Dendritic cell treated with granulocyte-macrophage colony-stimulating factor and Interleukin-4, amounts not matched to agents 40 ng/mL and 50 ng/mL, for 4 days (primary cell): ENCODE results near the gene CDH11.

Experiments used
- H3K27ac Mint-ChIP-seq: one replicate; pipeline ENCODE4 v1.8.0; 2022; ENCODE audit warnings: mild to moderate bottlenecking, mixed read lengths
- H3K27me3 Mint-ChIP-seq: one replicate; pipeline ENCODE4 v1.8.0; 2022; ENCODE audit warnings: mild to moderate bottlenecking, mixed read lengths
- H3K36me3 Mint-ChIP-seq: one replicate; pipeline ENCODE4 v1.8.0; 2022; ENCODE audit warnings: low read depth, mixed read lengths
- H3K4me1 Mint-ChIP-seq: one replicate; pipeline ENCODE4 v1.8.0; 2022; ENCODE audit warnings: low read depth, mixed read lengths
- H3K4me3 Mint-ChIP-seq: one replicate; pipeline ENCODE4 v1.8.0; 2022; ENCODE audit warnings: mild to moderate bottlenecking, moderate library complexity, mixed read lengths
- H3K9me3 Mint-ChIP-seq: one replicate; pipeline ENCODE4 v1.8.0; 2022; ENCODE audit warnings: mixed read lengths
- intact Hi-C: fragments of 100-400 bp; cut with micrococcal nuclease; formaldehyde crosslinking; loops from one replicate; pipeline ENCODE4 v1.15.0; 2022

Gene CDH11

GRCh38 chr16:64989050-64989449 is 132.8 kb downstream of the CDH11 start:
- Mint-ChIP-seq H3K4me3 (no peak overlapping the region), H3K27me3 (no peaks in the 10 kb centered on the region), H3K27ac (no peak overlapping the region), H3K4me1 (no peaks in the 10 kb centered on the region), H3K9me3 (no peaks in the 10 kb centered on the region), H3K36me3 (no peaks in the 10 kb centered on the region)
- intact Hi-C loops = no loop called here

DNA sequence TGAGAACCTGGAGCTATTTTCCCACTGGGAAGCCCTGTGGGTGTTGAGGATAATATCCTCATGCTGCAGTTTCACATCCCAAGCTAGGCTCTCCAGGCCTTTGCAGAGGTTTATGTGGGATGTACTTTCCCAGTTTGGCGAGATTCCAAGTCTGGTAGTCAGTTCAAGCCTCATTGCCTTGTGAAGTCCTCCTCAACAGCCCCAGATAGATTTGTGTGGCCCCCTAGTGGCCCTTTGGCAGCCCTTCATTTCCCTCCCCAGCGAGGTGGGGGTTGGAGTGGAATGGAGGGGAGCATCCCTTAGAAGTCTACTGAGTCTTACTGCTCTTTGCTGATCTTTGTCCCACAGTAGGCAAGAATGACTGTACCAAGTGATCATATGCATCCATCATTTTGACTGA is 137.9 kb downstream of the CDH11 start:
- Mint-ChIP-seq H3K27ac (no peak overlapping the region), H3K4me3 (no peak overlapping the region), H3K4me1 (no peaks in the 10 kb centered on the region), H3K9me3 (no peaks in the 10 kb centered on the region), H3K27me3 (no peaks in the 10 kb centered on the region), H3K36me3 (no peaks in the 10 kb centered on the region)
- intact Hi-C loops = no loop called here

GRCh38 chr16:64983231-64983630 is 138.6 kb downstream of the CDH11 start:
- Mint-ChIP-seq H3K27ac (no peak overlapping the region), H3K9me3 (no peaks in the 10 kb centered on the region), H3K4me1 (no peaks in the 10 kb centered on the region), H3K27me3 (no peaks in the 10 kb centered on the region), H3K36me3 (no peaks in the 10 kb centered on the region), H3K4me3 (no peak overlapping the region)
- intact Hi-C loops = no loop called here

- H3K27me3 Mint-ChIP-seq = no peaks in the 10 kb centered on the region
- H3K4me1 Mint-ChIP-seq = no peaks in the 10 kb centered on the region
- H3K4me3 Mint-ChIP-seq = no peak overlapping the region
- H3K36me3 Mint-ChIP-seq = no peaks in the 10 kb centered on the region
- H3K9me3 Mint-ChIP-seq = no peaks in the 10 kb centered on the region
- intact Hi-C loops = no loop called here
- no peak overlapping the region for H3K27ac Mint-ChIP-seq
Observed at GRCh38 chr16:64982581-64982980, 139.3 kb downstream of the CDH11 start.

GRCh38 chr16:64981568-64982281 is 140.1 kb downstream of the CDH11 start:
- H3K4me3 Mint-ChIP-seq = no peak overlapping the region
- intact Hi-C loops = no loop called here
- H3K27ac Mint-ChIP-seq = no peak overlapping the region
- H3K4me1 Mint-ChIP-seq = no peaks in the 10 kb centered on the region
- no peaks in the 10 kb centered on the region for H3K36me3 Mint-ChIP-seq
- no peaks in the 10 kb centered on the region for H3K27me3 Mint-ChIP-seq
- H3K9me3 Mint-ChIP-seq = no peaks in the 10 kb centered on the region

DNA sequence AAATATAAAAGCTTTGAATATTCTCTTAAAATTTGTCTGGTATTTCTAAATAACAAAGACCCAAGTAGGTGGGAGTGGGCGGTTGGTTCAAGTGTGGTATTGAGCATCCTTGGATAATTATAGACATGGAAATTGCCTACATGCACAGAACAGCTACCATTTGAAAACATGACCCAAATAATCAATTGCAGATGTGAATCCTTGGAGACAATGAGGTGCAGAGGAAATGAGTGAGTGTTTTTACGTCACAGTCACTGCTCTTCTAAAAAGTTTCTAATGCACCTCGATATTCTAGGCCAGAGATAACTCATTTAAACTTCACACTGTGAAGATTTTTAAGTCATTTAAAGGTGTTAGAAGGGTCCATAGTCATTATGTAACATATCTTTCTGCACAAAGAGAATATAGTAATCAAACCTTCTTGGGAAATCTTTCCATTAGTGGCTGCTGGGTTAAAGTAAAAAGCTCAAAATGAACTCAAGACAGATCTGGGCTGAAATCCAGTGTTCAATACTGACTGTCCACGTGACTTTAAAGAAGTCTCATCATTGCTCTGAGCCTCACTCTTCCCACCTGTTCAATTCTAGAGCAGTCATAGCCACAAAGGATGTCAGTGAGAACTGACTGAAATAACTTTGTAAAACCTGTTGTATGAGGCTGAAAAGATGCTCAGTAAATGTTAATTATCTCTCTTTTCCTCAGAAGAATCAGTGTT is 144.5 kb downstream of the CDH11 start:
- Mint-ChIP-seq H3K27me3 (no peaks in the 10 kb centered on the region), H3K27ac (no peak overlapping the region), H3K36me3 (no peaks in the 10 kb centered on the region), H3K4me3 (no peak overlapping the region), H3K9me3 (no peaks in the 10 kb centered on the region), H3K4me1 (no peaks in the 10 kb centered on the region)
- intact Hi-C loops = no loop called here

DNA sequence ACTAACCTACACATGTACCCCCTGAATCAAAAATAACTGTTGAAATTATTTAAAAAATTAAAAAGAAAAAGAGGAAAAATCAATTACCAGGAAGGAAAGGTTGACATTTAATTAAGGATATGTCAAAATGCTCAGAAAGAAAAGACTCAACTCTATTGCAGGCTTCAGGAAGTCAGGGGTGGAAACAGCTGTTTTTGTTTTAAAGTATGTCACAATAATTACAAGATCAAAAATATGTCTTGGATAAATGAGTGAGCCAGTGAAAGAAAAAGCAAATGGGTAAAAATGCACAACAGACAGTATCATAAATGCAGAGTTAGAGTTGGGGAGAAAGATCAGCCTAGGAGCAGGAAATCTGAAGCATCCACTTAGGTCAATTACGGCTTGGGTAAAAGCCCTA is 146.0 kb downstream of the CDH11 start:
- no peak overlapping the region for H3K4me3 Mint-ChIP-seq
- H3K27me3 Mint-ChIP-seq = no peaks in the 10 kb centered on the region
- intact Hi-C loops = no loop called here
- no peaks in the 10 kb centered on the region for H3K36me3 Mint-ChIP-seq
- no peak overlapping the region for H3K27ac Mint-ChIP-seq
- no peaks in the 10 kb centered on the region for H3K4me1 Mint-ChIP-seq
- H3K9me3 Mint-ChIP-seq = no peaks in the 10 kb centered on the region

GRCh38 chr16:64974381-64974780 is 147.5 kb downstream of the CDH11 start:
- Mint-ChIP-seq H3K27ac (no peak overlapping the region), H3K4me3 (no peak overlapping the region), H3K4me1 (no peaks in the 10 kb centered on the region), H3K9me3 (no peaks in the 10 kb centered on the region), H3K36me3 (no peaks in the 10 kb centered on the region), H3K27me3 (no peaks in the 10 kb centered on the region)
- intact Hi-C loops = no loop called here

- Mint-ChIP-seq H3K4me1 (no peaks in the 10 kb centered on the region), H3K9me3 (no peaks in the 10 kb centered on the region), H3K27me3 (no peaks in the 10 kb centered on the region), H3K36me3 (no peaks in the 10 kb centered on the region), H3K27ac (no peak overlapping the region), H3K4me3 (no peak overlapping the region)
- intact Hi-C loops = no loop called here
Observed at GRCh38 chr16:64973171-64973570, 148.7 kb downstream of the CDH11 start.

GRCh38 chr16:64971171-64971570 is 150.7 kb downstream of the CDH11 start:
- Mint-ChIP-seq H3K36me3 (no peaks in the 10 kb centered on the region), H3K27ac (no peak overlapping the region), H3K9me3 (no peaks in the 10 kb centered on the region), H3K4me3 (no peak overlapping the region), H3K27me3 (no peaks in the 10 kb centered on the region), H3K4me1 (no peaks in the 10 kb centered on the region)
- intact Hi-C loops = no loop called here

DNA sequence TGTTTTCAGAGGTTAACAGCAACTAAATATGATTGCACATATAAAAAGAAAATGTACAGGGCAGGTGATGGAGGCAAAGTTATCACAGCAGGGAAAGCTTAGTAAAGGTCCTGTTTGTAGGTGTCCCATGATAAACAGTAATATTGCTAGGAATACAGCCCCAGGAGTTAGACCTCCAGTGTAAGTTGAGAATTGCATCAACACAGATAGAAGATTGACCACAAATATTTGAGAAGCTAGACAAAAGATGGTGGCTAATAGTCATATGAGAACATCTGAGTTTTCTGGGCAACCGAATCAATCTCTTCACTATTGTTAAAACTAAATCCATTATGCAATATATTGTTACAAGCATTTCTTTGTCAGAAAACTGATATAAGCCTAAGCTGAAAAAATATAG is 152.6 kb downstream of the CDH11 start:
- Mint-ChIP-seq H3K9me3 (no peaks in the 10 kb centered on the region), H3K27ac (no peak overlapping the region), H3K27me3 (no peaks in the 10 kb centered on the region), H3K36me3 (no peaks in the 10 kb centered on the region), H3K4me1 (no peaks in the 10 kb centered on the region), H3K4me3 (no peak overlapping the region)
- intact Hi-C loops = no loop called here

DNA sequence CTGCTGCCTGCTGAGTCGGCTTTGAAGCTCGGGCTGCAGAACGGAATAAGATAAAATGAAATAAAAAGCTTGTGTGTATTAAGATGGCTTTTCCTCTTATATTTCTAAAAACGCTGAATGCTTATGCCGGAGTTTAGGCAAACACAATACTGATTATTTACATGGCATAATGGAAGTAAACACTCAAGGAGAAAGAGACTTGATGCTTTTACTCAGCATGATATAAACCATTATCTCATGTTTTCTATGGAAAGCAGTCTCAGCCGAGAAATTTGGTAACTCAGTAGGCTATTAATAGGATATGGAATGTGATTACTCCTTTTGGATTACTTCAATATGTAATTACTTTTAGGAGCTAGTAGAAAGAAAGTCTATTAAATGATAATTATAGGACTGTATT is 153.3 kb downstream of the CDH11 start:
- intact Hi-C loops = no loop called here

GRCh38 chr16:64964126-64964540 is 157.7 kb downstream of the CDH11 start:
- H3K9me3 Mint-ChIP-seq = no peaks in the 10 kb centered on the region
- H3K36me3 Mint-ChIP-seq = no peaks in the 10 kb centered on the region
- H3K27me3 Mint-ChIP-seq = no peaks in the 10 kb centered on the region
- H3K4me3 Mint-ChIP-seq = no peak overlapping the region
- H3K27ac Mint-ChIP-seq = no peak overlapping the region
- intact Hi-C loops = no loop called here
- H3K4me1 Mint-ChIP-seq = no peaks in the 10 kb centered on the region

More for the DNA sequence above, 153.3 kb downstream of the CDH11 start:
- H3K27me3 Mint-ChIP-seq = no peaks in the 10 kb centered on the region
- H3K4me3 Mint-ChIP-seq = no peak overlapping the region
- no peak overlapping the region for H3K27ac Mint-ChIP-seq
- no peaks in the 10 kb centered on the region for H3K4me1 Mint-ChIP-seq
- H3K9me3 Mint-ChIP-seq = no peaks in the 10 kb centered on the region
- H3K36me3 Mint-ChIP-seq = no peaks in the 10 kb centered on the region

DNA sequence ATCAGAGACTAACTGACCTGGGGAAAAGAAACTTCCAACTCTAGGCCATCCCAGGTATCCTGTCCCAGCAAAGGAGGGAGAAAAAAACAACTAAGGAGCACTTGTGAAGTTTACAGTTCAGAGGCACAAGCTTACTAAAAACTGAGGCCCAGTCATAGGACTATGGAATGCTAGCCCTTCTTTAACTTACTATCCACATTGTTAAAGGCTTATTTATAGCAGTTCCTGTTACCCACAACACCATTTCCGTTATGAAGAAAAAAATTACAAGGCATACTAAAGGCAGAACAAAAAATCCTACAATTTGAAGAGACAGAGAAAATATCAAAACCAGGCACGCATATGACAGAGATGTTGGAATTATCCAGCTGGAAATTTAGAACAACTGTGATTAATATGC is 159.1 kb downstream of the CDH11 start:
- no peaks in the 10 kb centered on the region for H3K4me1 Mint-ChIP-seq
- H3K9me3 Mint-ChIP-seq = no peaks in the 10 kb centered on the region
- H3K27me3 Mint-ChIP-seq = no peaks in the 10 kb centered on the region
- H3K36me3 Mint-ChIP-seq = no peaks in the 10 kb centered on the region
- intact Hi-C loops = no loop called here
- no peak overlapping the region for H3K27ac Mint-ChIP-seq
- no peak overlapping the region for H3K4me3 Mint-ChIP-seq

DNA sequence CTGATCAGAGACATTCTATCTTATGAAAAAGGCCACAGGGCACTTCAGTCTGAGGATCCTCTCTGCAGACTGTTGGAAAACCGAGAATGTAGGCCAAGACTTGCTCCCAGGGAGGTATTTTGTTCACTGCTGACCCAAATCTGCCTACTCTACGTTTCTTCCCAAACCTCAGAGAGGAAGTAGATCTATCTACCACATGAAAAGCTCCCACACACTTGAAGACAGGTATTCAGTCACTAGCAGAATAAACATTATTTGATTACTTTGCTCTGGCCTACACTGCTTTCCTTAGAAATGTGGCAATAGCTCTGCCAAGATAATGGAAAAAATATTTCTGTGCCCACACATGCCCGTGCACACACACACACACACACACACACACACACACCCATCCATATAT is 164.6 kb downstream of the CDH11 start:
- intact Hi-C loops = no loop called here
- Mint-ChIP-seq H3K36me3 (no peaks in the 10 kb centered on the region), H3K27ac (no peak overlapping the region), H3K4me1 (no peaks in the 10 kb centered on the region), H3K27me3 (no peaks in the 10 kb centered on the region), H3K4me3 (no peak overlapping the region), H3K9me3 (no peaks in the 10 kb centered on the region)
